ENCODE data around the gene TAF1C.

DNA sequence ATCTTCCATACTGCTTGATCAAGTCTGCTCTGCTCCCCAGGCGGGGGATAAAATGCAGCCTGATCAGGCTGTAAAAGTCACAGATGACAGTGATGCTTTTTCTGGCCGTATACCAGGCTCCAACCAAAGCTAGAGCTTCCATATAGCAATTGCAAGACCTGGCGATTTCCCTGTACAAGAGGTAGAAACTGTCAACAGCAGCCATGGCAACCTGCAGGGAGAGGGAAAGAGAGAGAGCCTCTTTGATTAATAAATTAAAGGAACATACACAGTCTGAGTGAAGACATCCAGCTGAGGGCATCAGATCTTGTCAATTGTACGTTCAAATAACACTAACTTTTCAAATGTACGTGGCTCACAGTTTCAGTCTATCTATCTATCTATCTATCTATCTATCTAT is 55.7 kb downstream of the TAF1C start:
- TF ChIP-seq POLR2A (IDR thresholded peaks at IDR 0.05) (no peak), CTCF (IDR thresholded peaks at IDR 0.05) (no peak)
